Gastroesophageal sphincter (tissue), 3 donors: ENCODE measurements around the gene OR51A4.

Source experiments
- CTCF ChIP-seq, 4 experiments: fragments of 200-600 bp in 2 of 4; fragments of 450-650 bp in 2 of 4; sonication (generic) in 1 of 4; IDR thresholded peaks; one replicate each; pipeline ENCODE4 v1.5.1; 2017 to 2019; ENCODE audit warnings: antibody characterized with exemption in 4 of 4, mild to moderate bottlenecking in 2 of 4, moderate library complexity in 2 of 4
- POLR2AphosphoS5 ChIP-seq: sonication (generic); formaldehyde crosslinking; IDR thresholded peaks from one replicate; pipeline ENCODE4 v1.6.1; 2017; ENCODE audit warnings: antibody characterized with exemption

GRCh38 chr11:4924239-4924638 is 23.2 kb downstream of the OR51A4 start, which contains the start of gene OR51G1:
- TF ChIP-seq CTCF (IDR thresholded peaks at IDR 0.05) (no peak), POLR2AphosphoS5 (no peak)
